PFSK-1 (cell line): ENCODE results near the gene PPP3CA.

ENCODE experiments used
- FOXP2 ChIP-seq: optimal IDR thresholded peaks from 2 replicates; pipeline ENCODE3; 2011; ENCODE audit warnings: borderline replicate concordance, control low read depth, inconsistent platforms; ENCODE audit not compliant: insufficient read depth; ENCODE audit errors: extremely low read length, extremely low read depth
- POLR2AphosphoS5 ChIP-seq: IDR thresholded peaks from 2 replicates; pipeline ENCODE4 v1.6.1; 2012; ENCODE audit warnings: low read depth, mild to moderate bottlenecking, control low read depth, low read length, moderate library complexity
- REST ChIP-seq, 2 experiments: IDR thresholded peaks; 2 replicates each; pipeline versions ENCODE4 v1.6.1 to v1.8.0; 2011 to 2012; ENCODE audit warnings: low read depth in 2 of 2, low read length in 2 of 2, control low read depth in 1 of 2, inconsistent platforms in 1 of 2, mild to moderate bottlenecking in 1 of 2, moderate library complexity in 1 of 2; ENCODE audit not compliant: insufficient read depth in 1 of 2
- SIN3A ChIP-seq: IDR thresholded peaks from 2 replicates; pipeline ENCODE4 v1.6.1; 2012; ENCODE audit warnings: mild to moderate bottlenecking, low read length, moderate library complexity, borderline replicate concordance; ENCODE audit not compliant: insufficient read depth
- TAF1 ChIP-seq: IDR thresholded peaks from 2 replicates; pipeline ENCODE4 v1.6.1; 2012; ENCODE audit warnings: low read length, control low read depth, borderline replicate concordance; ENCODE audit not compliant: insufficient read depth

Gene PPP3CA

GRCh38 chr4:101155945-101156344 is 191.4 kb downstream of the PPP3CA start:
- no peak for TF ChIP-seq REST (IDR thresholded peaks at IDR 0.05; ENCODE audit: insufficient read depth in 1 of 2, low read depth in 2 of 2, low read length in 2 of 2)
- TF ChIP-seq POLR2AphosphoS5 = no peak
- no peak for TF ChIP-seq SIN3A
- TF ChIP-seq FOXP2 = no peak
- TF ChIP-seq TAF1 = no peak

DNA sequence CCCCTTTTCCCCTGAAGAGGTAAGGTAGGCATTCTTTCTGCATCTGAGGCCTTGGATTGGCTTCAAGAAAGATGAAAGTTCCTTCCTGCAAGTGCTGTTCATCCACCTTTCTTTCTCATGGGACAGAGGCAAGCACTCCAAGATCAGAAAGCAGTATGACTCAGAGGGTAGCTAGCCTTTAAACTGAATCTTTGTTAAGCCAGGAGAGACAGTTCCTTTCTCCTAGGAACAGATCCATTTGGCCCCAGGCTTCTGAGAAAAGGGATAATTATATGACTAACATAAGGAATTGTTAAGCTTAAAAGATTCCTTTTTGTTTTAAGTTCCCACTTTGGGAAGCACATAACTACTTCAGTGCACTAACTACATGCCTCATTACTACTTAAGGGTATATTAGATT is 192.0 kb downstream of the PPP3CA start:
- no peak for TF ChIP-seq FOXP2
- TF ChIP-seq SIN3A = no peak
- no peak for TF ChIP-seq REST (IDR thresholded peaks at IDR 0.05; ENCODE audit: insufficient read depth in 1 of 2, low read depth in 2 of 2, low read length in 2 of 2)
- TF ChIP-seq TAF1 = no peak
- TF ChIP-seq POLR2AphosphoS5 = no peak

DNA sequence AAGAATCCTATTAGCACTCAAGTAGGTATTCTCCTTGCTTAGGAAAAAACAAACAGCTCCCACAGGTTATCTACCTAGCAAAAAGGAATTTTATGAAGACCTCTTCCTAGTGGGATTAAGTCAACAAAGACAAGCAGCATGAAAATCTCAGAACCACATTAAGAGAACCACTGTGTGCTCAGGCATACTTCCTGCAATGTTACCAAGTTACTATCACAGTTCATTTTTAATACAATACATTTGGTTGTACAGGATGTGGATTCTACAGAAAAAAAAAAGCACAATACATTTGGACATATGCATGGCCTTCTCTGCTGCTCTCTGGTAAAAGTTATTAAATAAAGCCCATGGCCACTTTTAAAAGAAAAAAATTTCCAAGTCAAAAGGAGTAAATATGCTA is 193.7 kb downstream of the PPP3CA start:
- TF ChIP-seq SIN3A (no peak), REST (IDR thresholded peaks at IDR 0.05; ENCODE audit: insufficient read depth in 1 of 2, low read depth in 2 of 2, low read length in 2 of 2) (no peak), FOXP2 (no peak)

GRCh38 chr4:101152521-101152920 is 194.8 kb downstream of the PPP3CA start:
- TF ChIP-seq REST (IDR thresholded peaks at IDR 0.05; ENCODE audit: insufficient read depth in 1 of 2, low read depth in 2 of 2, low read length in 2 of 2) (no peak), POLR2AphosphoS5 (no peak), TAF1 (no peak), FOXP2 (no peak)

GRCh38 chr4:101148551-101148950 is 198.8 kb downstream of the PPP3CA start:
- TF ChIP-seq SIN3A (no peak), POLR2AphosphoS5 (no peak), FOXP2 (no peak), REST (IDR thresholded peaks at IDR 0.05; ENCODE audit: insufficient read depth in 1 of 2, low read depth in 2 of 2, low read length in 2 of 2) (no peak)
